KMS-11 (cell line): ENCODE measurements around the gene HMBS.

Experiments
- H2AFZ ChIP-seq: fragments of 200-600 bp; sonication (generic); 2 replicates; pipeline ENCODE4 v1.6.1; 2016; ENCODE audit warnings: antibody characterized with exemption, mixed run types, low read depth
- H3K27ac ChIP-seq: fragments of 200-600 bp; sonication (generic); 2 replicates; pipeline ENCODE4 v1.6.1; 2016; ENCODE audit warnings: mild to moderate bottlenecking, mixed run types
- H3K27me3 ChIP-seq: fragments of 200-600 bp; sonication (generic); 2 replicates; pipeline ENCODE4 v1.6.1; 2017; ENCODE audit warnings: mild to moderate bottlenecking, low read depth, mixed run types, moderate library complexity; ENCODE audit not compliant: insufficient read depth
- H3K36me3 ChIP-seq: fragments of 200-600 bp; sonication (generic); 2 replicates; pipeline ENCODE4 v1.6.1; 2017; ENCODE audit warnings: mild to moderate bottlenecking, mixed run types; ENCODE audit not compliant: insufficient read depth
- H3K4me1 ChIP-seq: fragments of 200-600 bp; sonication (generic); 2 replicates; pipeline ENCODE4 v1.6.1; 2016; ENCODE audit warnings: mild to moderate bottlenecking, low read depth, mixed run types; ENCODE audit not compliant: poor library complexity, severe bottlenecking
- H3K4me2 ChIP-seq: fragments of 200-600 bp; sonication (generic); 2 replicates; pipeline ENCODE4 v1.7.0; 2016; ENCODE audit warnings: mild to moderate bottlenecking, mixed run types
- H3K4me3 ChIP-seq: fragments of 200-600 bp; sonication (generic); IDR thresholded peaks from 2 replicates; pipeline ENCODE4 v1.6.1; 2017; ENCODE audit warnings: low read depth, low read length, mixed read lengths; ENCODE audit not compliant: insufficient read depth
- H3K79me2 ChIP-seq: fragments of 200-600 bp; sonication (generic); 2 replicates; pipeline ENCODE4 v1.6.1; 2016; ENCODE audit warnings: low read depth, mixed run types; ENCODE audit not compliant: insufficient read depth
- H3K9ac ChIP-seq: fragments of 200-600 bp; sonication (generic); 2 replicates; pipeline ENCODE4 v1.6.1; 2016; ENCODE audit warnings: mild to moderate bottlenecking, mixed run types
- H4K20me1 ChIP-seq: fragments of 200-600 bp; sonication (generic); 2 replicates; pipeline ENCODE4 v1.6.1; 2016; ENCODE audit warnings: mild to moderate bottlenecking, mixed run types; ENCODE audit not compliant: insufficient read depth
- CTCF ChIP-seq: fragments of 200-600 bp; sonication (generic); conservative IDR thresholded peaks from 2 replicates; pipeline ENCODE4 v1.6.1; 2017; ENCODE audit warnings: low read depth, mild to moderate bottlenecking, antibody characterized with exemption, low read length, moderate library complexity, mixed read lengths

The HMBS gene

DNA sequence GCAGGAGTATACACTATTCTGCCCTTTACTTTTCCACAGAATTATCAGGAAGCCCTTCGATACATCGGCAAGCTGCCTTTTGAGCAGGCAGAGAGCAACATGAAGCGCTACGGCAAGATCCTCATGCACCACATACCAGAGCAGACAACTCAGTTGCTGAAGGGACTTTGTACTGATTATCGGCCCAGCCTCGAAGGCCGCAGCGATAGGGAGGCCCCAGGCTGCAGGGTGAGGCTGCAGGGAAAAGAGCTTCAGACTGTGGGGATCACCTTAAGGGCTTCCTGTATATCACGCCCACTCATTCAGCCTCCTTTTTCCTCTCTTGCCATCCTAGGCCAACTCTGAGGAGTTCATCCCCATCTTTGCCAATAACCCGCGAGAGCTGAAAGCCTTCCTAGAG is 6.8 kb upstream of the HMBS start:
- Histone ChIP-seq H3K27me3 (no peaks in the 10 kb centered on the region), H3K4me2 (no peak overlapping the region), H3K9ac (no peak overlapping the region), H3K4me3 (no peak overlapping the region), H3K27ac (no peak overlapping the region), H2AFZ (no peak overlapping the region), H3K4me1 (no peaks in the 10 kb centered on the region), H3K36me3 (no peaks in the 10 kb centered on the region; the same call in 1 of the 2 replicates), H4K20me1 (no peaks in the 10 kb centered on the region), H3K79me2 (no peaks in the 10 kb centered on the region)
- TF ChIP-seq CTCF, result no peak

- H3K9ac ChIP-seq, result no peak overlapping the region
- no peak overlapping the region for H3K27ac ChIP-seq
- no peak overlapping the region for H2AFZ ChIP-seq
- no peaks in the 10 kb centered on the region for H4K20me1 ChIP-seq
- no peak overlapping the region for H3K4me2 ChIP-seq
- TF ChIP-seq CTCF, result no peak
- H3K27me3 ChIP-seq, result no peaks in the 10 kb centered on the region
- no peaks in the 10 kb centered on the region; the same call in 1 of the 2 replicates for H3K36me3 ChIP-seq
- no peaks in the 10 kb centered on the region for H3K79me2 ChIP-seq
- no peak overlapping the region for H3K4me3 ChIP-seq
- H3K4me1 ChIP-seq, result no peaks in the 10 kb centered on the region
Observed at GRCh38 chr11:119078675-119079420, 5.8 kb upstream of the HMBS start.

DNA sequence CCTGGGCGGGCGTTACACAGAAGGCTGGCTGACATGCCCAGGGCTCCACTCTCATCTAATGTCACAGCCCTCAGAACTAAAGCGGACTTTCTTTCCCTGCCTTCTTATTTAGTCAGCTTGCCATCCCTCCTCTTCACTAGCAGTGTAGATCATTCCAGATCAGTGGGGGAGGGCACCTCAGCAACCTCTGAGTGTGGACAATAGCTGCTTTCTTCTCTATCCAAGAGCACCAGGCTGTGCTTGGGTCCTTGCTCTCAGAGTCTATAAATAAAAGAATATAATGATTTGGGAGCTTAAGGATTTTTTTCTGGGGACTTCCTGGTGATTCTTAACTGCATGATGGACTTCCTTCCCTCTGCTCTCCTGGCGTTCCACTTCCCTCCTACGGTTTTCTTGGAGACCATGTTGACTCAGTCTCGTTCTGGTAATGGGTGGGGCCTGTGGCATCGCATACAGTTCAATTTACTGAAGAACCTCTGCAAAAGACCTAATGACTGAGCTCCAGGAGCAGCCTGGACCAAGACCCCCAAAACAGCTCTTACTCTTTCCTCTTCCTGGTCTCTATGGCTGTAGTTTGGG is 2.9 kb upstream of the HMBS start:
- Histone ChIP-seq H3K36me3 (no peaks in the 10 kb centered on the region; the same call in 1 of the 2 replicates), H3K9ac (no peak overlapping the region), H4K20me1 (no peaks in the 10 kb centered on the region), H2AFZ (no peak overlapping the region), H3K27me3 (no peaks in the 10 kb centered on the region), H3K79me2 (peaks cover 9% of the 10 kb centered on the region; the same call in 1 of the 2 replicates), H3K4me1 (peaks cover 10% of the 10 kb centered on the region), H3K4me3 (no peak overlapping the region), H3K4me2 (no peak overlapping the region), H3K27ac (no peak overlapping the region)
- no peak for TF ChIP-seq CTCF

- no peak for TF ChIP-seq CTCF
- peak overlapping the region; percentile 81; the same call in 1 of the 2 replicates for H3K9ac ChIP-seq
- H3K4me3 ChIP-seq, result no peak overlapping the region
- no peaks in the 10 kb centered on the region for H3K36me3 ChIP-seq
- H2AFZ ChIP-seq, result peak overlapping the region; percentile 52; the same call in 1 of the 2 replicates
- H3K4me1 ChIP-seq, result peaks cover 21% of the 10 kb centered on the region
- H3K27ac ChIP-seq, result peak overlapping the region; percentile 77; the same call in 1 of the 2 replicates
- H3K79me2 ChIP-seq, result peaks cover 9% of the 10 kb centered on the region; the same call in 1 of the 2 replicates
- H3K27me3 ChIP-seq, result no peaks in the 10 kb centered on the region
- H4K20me1 ChIP-seq, result no peaks in the 10 kb centered on the region
- peak overlapping the region; percentile 80 for H3K4me2 ChIP-seq
Observed at GRCh38 chr11:119085437-119085847, 761 bp downstream of the HMBS start.
